ENCODE results near the gene MRPS31. TPM values are rescaled to one million over a fixed set of nuclear protein-coding genes. Genes with fewer than 3 reads are reported as not detected.

MRPS31 gene
- total RNA-seq, 3 donors from 2014 or later (not counting 1 experiment from before 2014, with no cell fraction given): 13.6 to 19.6 (median 13.8) TPM

DNA sequence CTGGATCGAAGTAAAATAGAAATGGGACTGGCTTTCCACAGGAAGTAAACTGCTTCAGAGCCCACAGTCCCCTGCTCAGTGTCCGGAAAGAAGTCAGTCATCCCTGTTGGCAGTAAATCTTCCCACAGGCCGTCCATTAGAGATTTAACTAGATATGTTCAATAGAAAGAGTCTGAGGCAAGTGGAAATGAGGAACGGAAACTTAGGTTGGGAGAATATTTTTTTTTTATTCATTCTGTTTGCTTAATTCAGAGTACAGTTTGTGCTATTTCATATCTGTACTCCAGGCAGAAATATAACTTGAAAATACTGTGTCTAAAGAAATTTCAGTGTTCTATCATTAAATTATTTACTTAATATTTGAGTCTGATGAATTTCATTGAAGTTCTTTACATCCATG, 41.1 kb upstream of the MRPS31 start:
- WGBS (ENCODE audit: insufficient coverage): 79% methylated on average over 3 of the region's 4 CpGs
- H3K27me3 ChIP-seq (ENCODE audit: control insufficient read depth, insufficient read depth, low read length): no peaks in the 10 kb centered on the region
- H3K4me1 ChIP-seq (ENCODE audit: control insufficient read depth, insufficient read depth, low read length): peaks cover 3% of the 10 kb centered on the region
- TF ChIP-seq, protein P1, sequence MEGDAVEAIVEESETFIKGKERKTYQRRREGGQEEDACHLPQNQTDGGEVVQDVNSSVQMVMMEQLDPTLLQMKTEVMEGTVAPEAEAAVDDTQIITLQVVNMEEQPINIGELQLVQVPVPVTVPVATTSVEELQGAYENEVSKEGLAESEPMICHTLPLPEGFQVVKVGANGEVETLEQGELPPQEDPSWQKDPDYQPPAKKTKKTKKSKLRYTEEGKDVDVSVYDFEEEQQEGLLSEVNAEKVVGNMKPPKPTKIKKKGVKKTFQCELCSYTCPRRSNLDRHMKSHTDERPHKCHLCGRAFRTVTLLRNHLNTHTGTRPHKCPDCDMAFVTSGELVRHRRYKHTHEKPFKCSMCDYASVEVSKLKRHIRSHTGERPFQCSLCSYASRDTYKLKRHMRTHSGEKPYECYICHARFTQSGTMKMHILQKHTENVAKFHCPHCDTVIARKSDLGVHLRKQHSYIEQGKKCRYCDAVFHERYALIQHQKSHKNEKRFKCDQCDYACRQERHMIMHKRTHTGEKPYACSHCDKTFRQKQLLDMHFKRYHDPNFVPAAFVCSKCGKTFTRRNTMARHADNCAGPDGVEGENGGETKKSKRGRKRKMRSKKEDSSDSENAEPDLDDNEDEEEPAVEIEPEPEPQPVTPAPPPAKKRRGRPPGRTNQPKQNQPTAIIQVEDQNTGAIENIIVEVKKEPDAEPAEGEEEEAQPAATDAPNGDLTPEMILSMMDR (IDR thresholded peaks at IDR 0.05): no peak
- peaks cover 15% of the 10 kb centered on the region for H3K36me3 Mint-ChIP-seq
- ATAC-seq (no peak), DNase-seq (no peak)
- intact Hi-C loops (cut with micrococcal nuclease): no loop called here
- no peaks in the 10 kb centered on the region for H3K4me1 Mint-ChIP-seq
- H3K27me3 Mint-ChIP-seq (ENCODE audit: low read depth in 2 of 2): no peaks in the 10 kb centered on the region
- peaks cover 8% of the 10 kb centered on the region for H3K36me3 ChIP-seq (ENCODE audit: control insufficient read depth, insufficient read depth, low read length)
- no peak overlapping the region for H3K4me3 ChIP-seq (ENCODE audit: low read length)
- no peak overlapping the region for H3K27ac Mint-ChIP-seq
- no peaks in the 10 kb centered on the region for H3K9me3 ChIP-seq (ENCODE audit: control insufficient read depth, insufficient read depth, low read length)
- H3K4me3 Mint-ChIP-seq: no peak overlapping the region
- no peaks in the 10 kb centered on the region for H3K9me3 Mint-ChIP-seq
- H3K27ac ChIP-seq (ENCODE audit: low read length): no peak overlapping the region

DNA sequence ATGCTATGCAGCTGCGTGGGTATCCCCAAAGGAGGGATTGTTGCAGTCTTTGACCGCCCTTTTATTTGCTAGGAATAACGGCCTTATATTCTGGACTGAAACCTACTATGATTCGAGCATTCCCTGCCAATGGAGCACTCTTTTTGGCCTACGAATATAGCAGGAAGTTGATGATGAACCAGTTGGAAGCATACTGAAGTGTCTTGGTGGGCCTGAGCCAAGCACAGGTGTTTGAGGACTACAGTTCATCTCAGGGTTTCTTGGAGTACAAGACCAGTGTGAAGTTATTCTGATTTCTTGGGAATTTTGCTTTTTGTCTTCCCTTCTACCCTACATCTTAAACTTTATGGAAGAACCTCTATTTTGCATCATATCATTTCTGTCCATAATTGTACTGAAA, 38.5 kb upstream of the MRPS31 start:
- H3K27me3 ChIP-seq (ENCODE audit: control insufficient read depth, insufficient read depth, low read length): no peaks in the 10 kb centered on the region
- no peaks in the 10 kb centered on the region for H3K36me3 Mint-ChIP-seq
- peaks cover 3% of the 10 kb centered on the region for H3K4me1 ChIP-seq (ENCODE audit: control insufficient read depth, insufficient read depth, low read length)
- H3K27ac ChIP-seq (ENCODE audit: low read length): no peak overlapping the region
- no peak overlapping the region for H3K27ac Mint-ChIP-seq
- DNase-seq (no peak), ATAC-seq (no peak)
- H3K36me3 ChIP-seq (ENCODE audit: control insufficient read depth, insufficient read depth, low read length): peaks cover 14% of the 10 kb centered on the region
- intact Hi-C loops (cut with micrococcal nuclease): no loop called here
- no peaks in the 10 kb centered on the region for H3K9me3 ChIP-seq (ENCODE audit: control insufficient read depth, insufficient read depth, low read length)
- 92% methylated on average over 5 of the region's 5 CpGs for WGBS (ENCODE audit: insufficient coverage)
- no peaks in the 10 kb centered on the region for H3K4me1 Mint-ChIP-seq
- no peak overlapping the region for H3K4me3 ChIP-seq (ENCODE audit: low read length)
- H3K9me3 Mint-ChIP-seq: no peaks in the 10 kb centered on the region
- no peaks in the 10 kb centered on the region for H3K27me3 Mint-ChIP-seq (ENCODE audit: low read depth in 2 of 2)
- TF ChIP-seq, protein P1 (IDR thresholded peaks at IDR 0.05): no peak
- H3K4me3 Mint-ChIP-seq: no peak overlapping the region

DNA sequence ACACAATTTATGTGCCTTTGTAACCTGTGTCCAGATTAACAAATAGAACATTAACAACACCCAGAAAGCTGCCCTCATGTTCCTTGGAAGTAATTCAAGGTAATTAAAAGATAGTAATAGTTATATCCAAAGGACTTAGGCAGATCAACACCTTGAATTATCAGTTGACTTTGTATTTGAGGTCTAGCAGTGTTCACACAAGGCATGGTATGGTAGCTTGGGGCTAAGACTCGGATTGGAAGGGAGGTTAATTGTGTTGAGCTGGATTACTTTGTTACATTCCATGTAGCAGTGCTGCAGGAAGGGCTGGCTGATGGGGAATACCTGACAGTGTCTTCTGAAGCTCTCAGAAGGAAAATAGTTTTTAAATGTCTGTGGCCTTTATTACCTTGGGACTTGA, 35.3 kb upstream of the MRPS31 start:
- Histone ChIP-seq H3K4me1 (ENCODE audit: control insufficient read depth, insufficient read depth, low read length) (no peaks in the 10 kb centered on the region), H3K36me3 (ENCODE audit: control insufficient read depth, insufficient read depth, low read length) (peaks cover 11% of the 10 kb centered on the region), H3K27ac (ENCODE audit: low read length) (no peak overlapping the region), H3K9me3 (ENCODE audit: control insufficient read depth, insufficient read depth, low read length) (no peaks in the 10 kb centered on the region), H3K27me3 (ENCODE audit: control insufficient read depth, insufficient read depth, low read length) (no peaks in the 10 kb centered on the region), H3K4me3 (ENCODE audit: low read length) (no peak overlapping the region)
- Mint-ChIP-seq H3K9me3 (no peaks in the 10 kb centered on the region), H3K36me3 (no peaks in the 10 kb centered on the region), H3K4me3 (no peak overlapping the region), H3K27me3 (ENCODE audit: low read depth in 2 of 2) (no peaks in the 10 kb centered on the region), H3K27ac (no peak overlapping the region), H3K4me1 (no peaks in the 10 kb centered on the region)
- TF ChIP-seq, protein P1 (IDR thresholded peaks at IDR 0.05): no peak
- intact Hi-C loops (cut with micrococcal nuclease): no loop called here
- 83% methylated on average over 1 of the region's 1 CpG for WGBS (ENCODE audit: insufficient coverage)
- DNase-seq (no peak), ATAC-seq (no peak)

DNA sequence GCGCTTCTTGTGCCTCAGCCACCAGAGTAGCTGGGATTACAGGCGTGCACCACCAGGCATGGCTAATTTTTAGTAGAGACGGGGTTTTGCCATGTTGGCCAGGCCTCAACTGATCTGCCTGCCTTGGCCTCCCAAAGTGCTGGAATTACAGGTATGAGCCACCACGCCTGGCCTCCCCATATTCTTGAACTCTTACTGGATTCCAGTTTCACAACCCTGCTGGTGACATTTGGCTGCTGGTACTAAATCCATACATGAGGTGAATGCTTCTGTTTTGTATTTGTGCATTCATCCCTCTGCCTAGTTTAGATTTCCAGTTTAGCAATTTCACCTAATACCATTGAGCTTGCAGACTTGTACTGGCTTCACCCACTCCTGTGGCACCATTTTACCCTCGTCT, 32.3 kb upstream of the MRPS31 start:
- Histone ChIP-seq H3K27me3 (ENCODE audit: control insufficient read depth, insufficient read depth, low read length) (no peaks in the 10 kb centered on the region), H3K36me3 (ENCODE audit: control insufficient read depth, insufficient read depth, low read length) (peaks cover 16% of the 10 kb centered on the region), H3K4me3 (ENCODE audit: low read length) (no peak overlapping the region), H3K4me1 (ENCODE audit: control insufficient read depth, insufficient read depth, low read length) (peaks cover 6% of the 10 kb centered on the region), H3K9me3 (ENCODE audit: control insufficient read depth, insufficient read depth, low read length) (no peaks in the 10 kb centered on the region), H3K27ac (ENCODE audit: low read length) (no peak overlapping the region)
- intact Hi-C loops (cut with micrococcal nuclease): no loop called here
- DNase-seq (no peak), ATAC-seq (no peak)
- TF ChIP-seq, protein P1 (IDR thresholded peaks at IDR 0.05): no peak
- no peaks in the 10 kb centered on the region for H3K36me3 Mint-ChIP-seq
- WGBS (ENCODE audit: insufficient coverage): 96% methylated on average over 5 of the region's 5 CpGs
- peaks cover 0 to 12% of the 10 kb centered on the region in 2 donors for H3K4me1 Mint-ChIP-seq
- H3K27ac Mint-ChIP-seq: no peak overlapping the region
- no peaks in the 10 kb centered on the region for H3K9me3 Mint-ChIP-seq
- H3K27me3 Mint-ChIP-seq (ENCODE audit: low read depth in 2 of 2): no peaks in the 10 kb centered on the region
- H3K4me3 Mint-ChIP-seq: no peak overlapping the region

All from natural killer cell (primary cell).